ENCODE measurements around the gene FUBP1.
"Not testable (repeated sequence)": the region's sequence is repeated elsewhere in the genome, so short reads cannot be mapped to it uniquely, and the experiment has no call there.

The FUBP1 gene, protein sequence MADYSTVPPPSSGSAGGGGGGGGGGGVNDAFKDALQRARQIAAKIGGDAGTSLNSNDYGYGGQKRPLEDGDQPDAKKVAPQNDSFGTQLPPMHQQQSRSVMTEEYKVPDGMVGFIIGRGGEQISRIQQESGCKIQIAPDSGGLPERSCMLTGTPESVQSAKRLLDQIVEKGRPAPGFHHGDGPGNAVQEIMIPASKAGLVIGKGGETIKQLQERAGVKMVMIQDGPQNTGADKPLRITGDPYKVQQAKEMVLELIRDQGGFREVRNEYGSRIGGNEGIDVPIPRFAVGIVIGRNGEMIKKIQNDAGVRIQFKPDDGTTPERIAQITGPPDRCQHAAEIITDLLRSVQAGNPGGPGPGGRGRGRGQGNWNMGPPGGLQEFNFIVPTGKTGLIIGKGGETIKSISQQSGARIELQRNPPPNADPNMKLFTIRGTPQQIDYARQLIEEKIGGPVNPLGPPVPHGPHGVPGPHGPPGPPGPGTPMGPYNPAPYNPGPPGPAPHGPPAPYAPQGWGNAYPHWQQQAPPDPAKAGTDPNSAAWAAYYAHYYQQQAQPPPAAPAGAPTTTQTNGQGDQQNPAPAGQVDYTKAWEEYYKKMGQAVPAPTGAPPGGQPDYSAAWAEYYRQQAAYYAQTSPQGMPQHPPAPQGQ

DNA sequence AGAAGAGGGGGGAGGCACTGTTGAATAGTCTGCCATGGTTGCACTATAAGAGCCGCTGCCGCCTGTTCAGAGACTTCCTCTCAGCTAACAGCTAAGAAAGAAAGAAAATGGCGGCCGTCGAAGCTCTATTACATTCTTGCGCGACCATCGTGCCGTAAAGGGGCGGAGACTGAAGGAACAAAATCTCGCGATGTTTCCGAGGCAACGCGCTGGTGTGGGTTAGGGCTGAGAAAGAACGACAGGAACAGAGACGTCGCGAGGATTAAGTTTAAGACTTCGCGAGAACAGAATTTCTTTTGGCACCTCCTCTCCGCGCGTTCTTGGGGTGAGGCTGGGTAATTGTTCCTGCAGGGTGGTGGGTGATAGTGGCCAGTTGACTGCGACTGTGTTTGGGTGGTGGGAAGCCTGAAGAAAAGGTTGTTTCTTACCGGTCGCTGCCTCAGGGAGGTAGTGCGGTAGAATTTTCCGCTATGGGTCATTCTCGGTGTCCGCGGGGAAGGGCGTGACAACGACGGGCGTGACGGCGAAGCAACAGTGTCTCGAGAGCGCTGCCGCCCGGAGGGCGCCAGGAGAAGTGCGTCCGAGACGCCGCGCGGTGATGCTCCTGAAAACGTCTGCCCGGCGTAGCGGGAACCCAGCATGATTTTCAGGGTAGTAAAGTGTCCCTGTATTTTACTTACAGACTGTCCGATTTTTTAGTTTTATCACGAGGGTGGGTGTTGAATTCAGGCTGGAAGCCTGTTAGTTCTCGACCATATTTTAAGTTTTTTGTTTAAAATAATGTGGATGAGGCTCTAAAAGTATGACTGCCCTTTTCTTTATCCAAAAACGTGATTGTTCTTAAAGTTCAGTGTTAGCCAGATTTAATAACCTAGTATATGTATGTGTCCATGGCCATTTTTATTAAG is at the start of gene FUBP1:
Gene FUBP1 (minus strand): TSS at position 104 of the 908 bp plus-strand sequence. CDS start 68 bp downstream, at position 36.
- peak; percentile 98 to 99 for DNase-seq

DNA sequence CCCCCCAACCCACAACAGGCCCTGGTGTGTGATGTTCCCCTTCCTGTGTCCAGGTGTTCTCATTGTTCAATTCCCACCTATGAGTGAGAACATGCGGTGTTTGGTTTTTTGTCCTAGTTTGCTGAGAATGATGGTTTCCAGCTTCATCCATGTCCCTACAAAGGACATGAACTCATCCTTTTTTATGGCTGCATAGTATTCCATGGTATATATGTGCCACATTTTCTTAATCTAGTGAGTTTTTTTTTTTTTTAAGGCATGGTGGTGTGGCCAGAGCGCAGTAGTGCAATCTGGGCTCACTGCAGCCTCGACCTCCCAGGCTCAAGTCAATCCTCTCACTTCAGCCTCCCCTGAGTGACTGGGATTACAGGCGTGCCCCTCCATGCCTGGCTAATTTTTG is 42.3 kb upstream of the FUBP1 start:
- not testable (repeated sequence) for DNase-seq

DNA sequence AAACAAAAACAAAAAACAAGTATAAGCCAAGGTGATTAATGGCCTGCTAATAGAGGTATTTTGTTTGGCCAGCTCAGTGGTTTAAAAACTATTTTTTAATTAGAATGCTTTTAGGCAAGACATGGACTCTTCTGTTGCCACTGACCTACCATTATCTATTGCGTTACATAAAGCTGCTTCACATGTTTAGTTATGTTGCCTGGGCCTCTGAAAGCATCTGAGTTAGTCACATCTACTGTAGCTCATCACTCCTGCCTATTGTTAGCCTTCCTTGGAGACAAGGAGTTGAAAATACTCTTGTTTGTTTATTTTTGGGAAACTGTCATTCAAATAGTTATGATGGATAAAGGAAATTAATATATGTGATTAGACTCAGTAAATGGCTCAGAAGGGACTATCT is 40.2 kb upstream of the FUBP1 start:
- no peak for DNase-seq

DNA sequence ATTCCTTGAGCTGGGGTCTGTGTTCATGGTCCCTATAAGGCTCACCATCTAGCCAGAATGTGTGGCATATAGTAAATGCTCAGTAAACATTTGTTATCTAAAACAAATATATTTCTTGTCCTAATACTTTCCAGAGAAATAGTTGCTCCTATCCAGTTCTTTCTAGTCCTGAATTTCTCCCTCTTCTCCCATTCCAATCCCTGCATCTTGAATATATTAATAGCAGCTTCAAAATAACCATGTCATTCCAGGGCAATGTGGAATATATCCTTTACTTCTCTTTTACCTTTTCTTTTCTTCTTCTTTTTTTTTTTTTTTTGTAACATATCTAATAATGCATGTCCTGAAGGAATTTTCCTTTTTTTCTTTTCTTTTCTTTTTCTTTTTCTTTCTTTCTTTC is 36.3 kb upstream of the FUBP1 start:
- no peak for DNase-seq

DNA sequence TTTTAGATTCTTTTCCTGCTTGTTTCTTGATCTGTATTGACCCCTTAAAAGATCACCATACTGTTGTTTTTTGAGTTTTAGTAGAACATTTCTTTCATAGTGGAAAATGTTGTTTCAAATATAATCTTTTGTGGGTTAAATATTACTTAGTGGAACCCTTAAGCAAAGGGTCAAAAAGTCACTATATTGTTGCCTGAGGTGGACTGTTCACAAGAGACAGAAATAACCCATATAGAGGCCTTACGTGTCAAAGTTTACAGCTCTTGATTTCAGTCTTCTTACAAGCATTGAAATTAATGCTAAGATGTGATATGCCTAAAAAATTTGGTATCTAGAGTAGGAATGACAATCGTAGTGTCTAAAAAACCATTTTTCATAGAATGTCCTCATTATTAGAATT is 32.2 kb upstream of the FUBP1 start:
- DNase-seq = no peak

DNA sequence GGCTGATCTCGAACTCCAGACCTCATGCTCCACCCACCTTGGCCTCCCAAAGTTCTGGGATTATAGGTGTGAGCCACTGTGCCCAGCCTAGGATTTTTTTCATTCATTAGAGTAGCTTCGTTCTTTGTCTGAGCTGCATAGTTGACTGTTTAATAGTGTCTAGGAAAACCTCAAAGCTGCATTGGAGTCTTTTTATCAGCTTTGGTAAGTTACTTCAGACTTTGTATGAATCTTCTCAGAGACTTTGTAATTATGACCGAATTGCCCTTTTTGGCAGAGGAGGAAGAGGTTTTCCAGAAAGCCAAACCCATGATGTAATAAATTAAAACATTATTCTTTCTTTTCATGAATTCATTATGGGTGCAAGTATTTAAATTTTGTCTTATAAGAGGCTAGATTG is 31.0 kb upstream of the FUBP1 start:
- DNase-seq = no peak

DNA sequence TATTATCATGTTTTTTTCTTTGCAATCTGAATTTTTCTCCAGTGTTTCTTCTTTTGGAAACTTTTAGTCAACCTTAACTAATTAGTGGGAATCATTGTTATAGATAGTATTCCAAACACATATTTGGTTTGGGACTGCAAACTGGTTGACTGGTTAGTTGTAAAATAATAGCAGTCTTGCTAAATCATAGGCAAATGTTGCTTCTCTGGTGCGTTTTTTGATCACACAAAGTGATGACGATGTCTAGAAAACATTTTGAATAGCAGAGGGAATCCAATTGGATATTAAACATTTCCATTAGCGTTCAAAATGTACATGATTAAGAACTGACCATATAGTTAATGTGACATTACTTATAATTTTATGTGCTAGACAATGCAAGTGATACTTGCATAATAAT is 30.4 kb upstream of the FUBP1 start:
- no peak for DNase-seq

DNA sequence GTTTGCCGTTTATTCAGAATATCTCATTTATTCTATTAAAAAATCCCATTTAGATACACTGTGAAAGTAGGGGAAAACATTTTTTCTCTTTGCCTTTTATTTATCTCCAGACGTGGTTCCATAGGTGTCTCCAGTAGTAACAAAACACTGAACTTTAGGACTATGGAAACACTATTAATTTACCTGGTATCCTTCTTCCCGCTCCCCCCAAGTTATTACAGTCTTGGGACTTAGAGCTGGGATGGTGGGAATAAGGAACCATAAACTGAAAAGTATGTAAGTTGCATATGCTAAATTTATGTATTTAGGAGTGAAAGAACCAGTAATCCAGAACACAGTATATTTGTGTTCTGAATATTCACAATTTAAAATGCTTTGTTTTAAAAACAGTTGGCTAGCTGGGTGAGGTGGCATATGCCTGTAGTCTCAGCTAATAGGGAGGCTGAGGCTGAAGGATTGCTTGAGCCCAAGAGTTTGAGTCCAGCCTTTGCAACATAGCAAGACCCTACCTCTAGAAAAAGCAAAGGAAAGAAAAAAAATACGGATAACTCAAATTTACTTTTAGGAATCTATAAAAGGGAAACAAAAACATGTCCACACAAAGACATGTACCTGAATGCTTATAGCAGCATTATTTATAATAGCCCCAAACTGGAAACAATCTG is 28.9 kb upstream of the FUBP1 start:
- DNase-seq = no peak

DNA sequence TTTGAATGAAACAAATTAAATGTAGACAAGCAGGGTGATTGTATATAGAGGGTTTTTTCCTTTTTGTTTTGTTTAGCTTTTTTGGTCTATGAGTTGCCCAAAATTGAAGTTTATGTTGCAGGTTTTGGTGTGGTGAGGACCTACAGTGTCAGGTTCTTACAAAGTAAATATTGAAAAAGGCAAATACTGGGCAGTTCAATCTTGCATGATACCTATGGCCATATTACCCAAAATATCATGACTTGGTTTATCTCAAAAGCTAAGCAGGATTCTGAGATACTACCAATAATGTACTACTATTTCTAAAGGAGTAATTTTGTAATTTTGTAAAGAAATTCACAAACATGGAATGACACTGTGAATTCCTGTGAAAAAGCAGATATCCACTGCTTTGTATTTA is 27.6 kb upstream of the FUBP1 start:
- DNase-seq = no peak

DNA sequence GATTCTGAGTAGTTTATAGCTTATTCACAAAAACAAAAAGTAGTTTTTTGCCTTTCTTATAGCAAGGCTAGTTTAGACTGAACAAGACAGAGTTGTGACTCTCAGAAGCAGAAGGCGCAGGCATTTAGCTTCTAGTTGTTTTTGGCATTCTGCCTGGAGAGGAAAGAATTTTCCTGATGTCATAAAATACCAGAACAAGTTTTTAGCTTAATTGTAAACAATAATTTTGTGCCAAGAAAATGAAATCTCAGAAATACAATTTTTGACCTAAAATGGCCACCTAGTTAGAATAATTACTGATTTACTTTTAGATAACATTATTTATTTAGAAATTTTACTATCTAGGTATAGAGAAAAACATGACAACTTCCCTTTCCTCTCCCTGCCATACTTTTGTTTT is 26.9 kb upstream of the FUBP1 start:
- no peak for DNase-seq

DNA sequence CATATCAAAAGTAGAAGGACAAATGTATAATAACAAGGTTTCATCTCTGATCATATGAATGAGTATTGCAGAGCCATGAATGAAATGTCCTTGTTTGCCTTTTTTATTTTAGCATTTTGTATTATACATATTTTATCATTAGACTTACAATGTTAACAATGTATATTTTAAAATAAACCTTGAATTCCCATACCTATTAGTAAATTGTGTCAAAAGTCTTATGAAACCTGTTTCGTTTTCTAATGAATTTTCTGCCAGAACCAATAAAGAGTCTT is 26.5 kb upstream of the FUBP1 start:
- DNase-seq = no peak

DNA sequence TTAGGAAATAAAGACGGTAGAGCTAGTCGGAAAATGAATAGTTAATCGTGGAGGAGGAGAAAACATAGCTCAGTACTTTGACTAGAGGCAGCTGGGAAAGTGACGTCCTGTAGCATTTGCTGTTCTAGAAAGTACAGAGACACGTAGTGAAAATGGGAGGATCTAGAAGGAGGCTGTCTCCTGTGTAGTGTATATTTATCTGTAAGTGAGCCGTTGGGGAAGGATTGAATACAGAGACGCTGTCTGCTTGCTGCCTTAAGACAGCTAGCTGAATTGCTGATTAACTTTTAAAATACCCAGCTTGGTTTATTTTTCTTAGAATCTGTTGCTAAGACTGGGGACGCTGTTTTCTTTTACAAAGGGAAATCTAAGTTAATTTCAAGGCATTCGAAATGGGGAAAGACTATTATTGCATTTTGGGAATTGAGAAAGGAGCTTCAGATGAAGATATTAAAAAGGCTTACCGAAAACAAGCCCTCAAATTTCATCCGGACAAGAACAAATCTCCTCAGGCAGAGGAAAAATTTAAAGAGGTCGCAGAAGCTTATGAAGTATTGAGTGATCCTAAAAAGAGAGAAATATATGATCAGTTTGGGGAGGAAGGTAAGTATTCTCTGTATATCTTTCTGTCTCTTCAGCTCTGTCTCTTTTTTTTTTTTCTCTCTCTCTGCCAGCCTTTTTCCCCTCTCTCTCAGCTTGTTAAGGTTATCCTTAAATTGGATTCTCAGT is 26.0 kb upstream of the FUBP1 start, which contains the start of gene DNAJB4:
Gene DNAJB4 (plus strand): TSS at position 221 of the 729 bp plus-strand sequence. CDS start 172 bp downstream, at position 393.
- peak in 1 of 2 donors; percentile 96 for DNase-seq

DNA sequence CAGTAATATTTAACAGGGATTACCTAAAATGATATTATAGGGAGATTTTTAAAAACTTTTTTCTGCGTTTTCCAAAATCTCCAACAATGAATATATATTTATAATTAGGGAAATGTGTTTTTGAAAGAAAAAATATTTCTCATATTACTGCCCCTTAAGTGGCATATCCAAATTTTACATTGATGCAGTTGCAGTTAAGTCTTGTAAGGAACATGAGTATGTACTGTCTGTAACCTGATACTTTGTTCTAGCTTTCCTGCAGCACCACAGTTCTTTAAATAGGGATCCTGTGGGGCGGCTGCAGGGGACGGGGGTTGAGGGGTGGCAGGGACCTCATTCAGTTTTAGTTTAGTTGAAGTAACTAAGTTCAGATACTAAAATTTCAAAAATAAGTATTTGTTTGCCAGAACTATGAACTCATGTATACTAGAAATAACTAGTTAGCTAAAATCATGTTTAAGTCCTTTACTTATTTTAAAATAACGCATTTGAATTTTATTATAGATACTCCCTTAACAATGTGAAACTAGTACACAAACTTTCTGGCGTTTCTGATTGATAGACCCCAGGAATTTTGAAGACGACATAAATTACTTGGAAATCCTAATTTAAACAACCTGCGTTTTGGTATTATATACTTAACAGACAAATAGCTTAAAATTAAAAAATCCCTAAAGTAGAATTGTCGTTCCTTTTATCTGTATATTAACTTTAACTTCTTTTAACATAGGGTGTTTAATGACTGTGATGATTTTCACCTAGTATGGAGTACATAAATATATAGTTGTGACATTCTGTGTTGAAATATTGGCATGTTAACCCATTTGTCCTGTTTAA is 25.2 kb upstream of the FUBP1 start:
- peak in 1 of 2 donors; percentile 86 for DNase-seq

DNA sequence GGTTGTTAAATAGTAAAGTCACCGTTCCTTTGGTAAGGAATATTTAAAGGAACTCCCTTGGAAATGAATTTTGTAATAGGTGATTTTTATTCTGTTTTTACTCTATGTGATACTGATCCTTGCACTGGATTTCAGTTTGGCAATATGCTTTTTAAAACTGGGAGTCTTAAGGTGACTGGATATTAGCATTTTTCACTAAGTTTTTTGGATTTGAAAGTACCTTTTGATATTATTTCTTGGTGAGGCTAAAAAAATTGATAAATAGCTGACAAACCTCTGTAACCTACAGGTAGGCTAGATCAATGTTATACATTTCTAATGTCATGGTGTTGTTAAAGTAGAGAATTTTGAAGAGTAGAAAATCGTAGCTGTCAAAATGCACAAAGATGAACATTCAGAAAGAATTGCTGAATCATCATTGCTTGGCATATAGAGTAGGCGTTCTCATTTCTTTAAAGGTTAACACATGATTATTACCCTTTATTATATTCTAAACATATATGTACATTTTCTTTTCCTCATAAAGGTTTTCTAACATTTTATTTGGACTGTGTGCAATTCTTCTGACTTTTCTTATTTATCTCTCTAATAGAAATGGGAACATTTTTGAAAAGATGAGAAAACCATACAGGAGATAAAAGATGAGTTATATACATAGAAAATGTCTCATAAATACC is 24.3 kb upstream of the FUBP1 start:
- no peak for DNase-seq

DNA sequence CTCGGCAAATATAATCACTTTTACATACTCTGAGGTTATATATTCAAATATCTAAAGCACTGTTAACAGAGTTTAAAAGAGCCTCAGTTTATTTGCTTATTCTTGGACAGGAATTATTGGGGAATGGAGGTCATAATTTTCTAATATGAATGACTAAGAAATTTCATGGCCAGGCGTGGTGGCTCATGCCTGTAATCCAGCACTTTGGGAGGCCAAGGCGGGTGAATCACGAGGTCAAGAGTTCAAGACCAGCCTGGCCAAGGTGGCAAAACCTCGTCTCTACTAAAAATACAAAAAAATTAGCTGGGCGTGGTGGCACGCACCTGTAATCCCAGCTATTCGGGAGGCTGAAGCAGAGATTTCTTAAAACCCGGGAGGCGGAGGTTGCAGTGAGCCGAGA is 21.7 kb upstream of the FUBP1 start:
- not testable (repeated sequence) for DNase-seq

DNA sequence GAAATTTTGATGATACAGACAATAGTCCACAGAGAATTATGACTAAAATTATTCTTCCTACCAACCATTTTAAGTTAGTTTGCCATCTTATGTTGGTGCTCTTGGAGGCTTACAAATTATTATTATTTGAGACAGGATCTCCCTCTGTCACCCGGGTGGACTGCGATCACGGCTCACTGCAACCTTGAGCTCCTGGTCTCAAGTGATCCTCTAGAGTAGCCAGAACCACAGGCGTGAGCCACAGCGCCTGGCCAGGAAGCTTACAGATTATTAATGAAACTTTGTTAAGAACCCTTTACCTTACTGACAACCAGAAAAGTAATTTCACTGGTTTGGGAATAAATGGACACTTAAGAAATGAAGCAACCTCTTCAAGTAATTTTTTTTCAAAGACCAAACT is 17.9 kb upstream of the FUBP1 start:
- no peak for DNase-seq

DNA sequence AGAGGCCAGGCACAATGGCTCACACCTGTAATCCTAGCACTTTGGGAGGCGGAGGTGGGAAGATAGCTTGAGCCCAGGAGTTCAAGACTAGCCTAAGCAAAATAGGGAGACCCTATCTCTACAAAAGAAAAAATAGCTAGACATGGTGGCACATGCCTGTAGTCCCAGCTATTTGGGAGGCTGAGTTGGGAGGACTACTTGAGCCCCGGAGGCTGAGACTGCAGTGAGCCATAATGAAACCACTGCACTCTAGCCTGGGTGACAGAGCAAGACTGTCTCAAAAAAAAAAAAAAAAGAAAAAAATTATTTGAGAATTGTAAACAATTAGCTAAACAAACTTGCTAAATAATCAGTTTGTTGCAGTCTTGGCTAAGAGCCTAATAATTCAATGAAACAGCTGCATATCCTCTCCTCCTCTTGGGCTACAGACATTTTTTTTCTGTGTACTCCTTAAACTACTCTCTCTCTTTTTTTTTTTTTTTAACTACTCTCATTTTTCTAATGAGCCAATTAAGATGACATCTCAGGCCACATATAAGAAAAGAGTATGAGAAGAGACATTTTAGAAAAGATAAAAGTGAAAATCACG is 15.3 kb upstream of the FUBP1 start:
- no peak for DNase-seq

DNA sequence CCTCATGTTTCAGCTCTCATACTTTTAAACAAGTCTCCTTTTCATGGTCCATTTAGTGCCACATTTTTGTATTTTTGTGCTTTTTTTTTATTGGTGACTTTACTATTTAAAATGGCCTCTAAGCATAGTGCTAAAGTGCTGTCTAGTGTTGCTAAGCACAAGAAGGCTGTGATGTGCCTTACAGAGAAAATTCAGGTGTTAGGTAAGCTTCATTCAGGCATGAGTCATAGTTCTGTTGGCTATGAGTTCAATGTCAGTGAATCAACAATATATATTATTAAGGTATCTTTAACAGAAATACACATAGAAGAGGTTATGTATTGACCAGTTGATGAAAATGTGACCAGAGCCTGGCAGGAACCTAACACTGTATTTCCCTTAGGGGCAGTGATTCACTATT is 12.8 kb upstream of the FUBP1 start:
- DNase-seq = no peak

DNA sequence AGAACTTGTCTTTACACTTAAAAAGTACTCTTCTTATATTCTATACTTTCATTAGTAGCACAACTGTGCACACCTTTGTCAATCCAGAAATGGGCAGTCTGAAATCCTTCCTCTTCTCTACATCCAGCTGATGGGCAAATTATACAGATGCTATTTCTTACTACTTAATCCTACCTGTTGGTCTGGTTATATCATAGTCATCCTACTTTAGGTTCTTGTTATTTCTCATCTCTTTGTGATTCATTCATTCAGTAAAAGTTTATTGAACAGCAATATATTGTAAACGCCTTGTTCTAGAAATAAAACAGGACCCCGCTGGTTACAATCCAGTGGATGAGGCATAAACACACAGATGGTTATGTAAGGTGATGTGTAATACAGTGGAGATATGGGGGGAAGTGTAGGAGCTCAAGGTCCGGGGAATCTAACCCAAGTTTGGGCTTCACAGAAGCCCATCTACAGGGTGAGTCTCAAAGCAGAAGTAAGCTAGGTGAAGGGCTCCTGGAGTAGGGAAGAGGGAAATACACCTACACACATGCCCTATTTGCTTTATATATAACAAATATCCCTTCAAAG is 11.8 kb upstream of the FUBP1 start:
- no peak for DNase-seq

DNA sequence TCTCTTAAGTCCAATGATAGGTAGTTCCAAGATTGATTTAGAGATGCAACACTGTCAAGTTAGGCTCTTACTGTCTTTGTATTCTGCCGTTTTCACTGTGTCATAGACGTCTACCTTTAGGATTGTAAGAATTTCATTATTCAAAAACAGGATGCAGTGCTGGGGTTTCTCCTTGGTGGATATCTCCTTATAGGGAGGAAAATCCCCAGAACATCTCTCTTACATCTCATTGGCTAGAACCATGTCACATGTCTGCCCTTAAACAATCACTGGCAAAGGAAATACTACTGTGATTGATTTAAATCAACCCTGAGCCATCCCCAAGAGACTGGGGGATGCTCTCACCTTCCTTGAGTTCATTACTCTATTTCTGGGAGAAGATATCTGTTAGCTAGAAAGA is 10.9 kb upstream of the FUBP1 start:
- no peak for DNase-seq

Data from bone marrow (tissue), 2 donors.